Measurements from ENCODE around the gene TMEM63B.

The TMEM63B gene

DNA sequence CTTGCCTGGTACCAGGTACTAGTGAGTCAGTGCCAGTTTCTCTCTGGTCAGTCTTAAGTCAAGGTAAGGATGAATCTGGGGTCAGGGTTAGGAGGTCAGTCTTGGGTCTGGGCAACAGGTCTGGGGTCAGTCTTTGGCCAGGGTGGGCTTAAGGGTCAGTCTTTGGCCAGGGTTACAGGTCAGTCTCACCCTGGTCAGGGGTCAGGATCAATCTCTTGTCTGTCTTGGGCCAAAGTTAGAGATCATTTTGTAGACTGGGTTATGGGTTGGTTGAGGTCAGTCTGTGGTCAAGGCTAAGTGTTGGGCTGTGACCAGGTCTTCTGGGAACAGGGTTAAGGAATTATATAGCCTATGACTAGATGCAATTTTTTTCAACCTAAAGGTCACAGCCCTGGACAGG lies 18.5 kb downstream of the TMEM63B start:
- DNase-seq, result no peak

- DNase-seq, result no peak
Observed at GRCh38 chr6:44146685-44147084, 19.3 kb downstream of the TMEM63B start.

DNA sequence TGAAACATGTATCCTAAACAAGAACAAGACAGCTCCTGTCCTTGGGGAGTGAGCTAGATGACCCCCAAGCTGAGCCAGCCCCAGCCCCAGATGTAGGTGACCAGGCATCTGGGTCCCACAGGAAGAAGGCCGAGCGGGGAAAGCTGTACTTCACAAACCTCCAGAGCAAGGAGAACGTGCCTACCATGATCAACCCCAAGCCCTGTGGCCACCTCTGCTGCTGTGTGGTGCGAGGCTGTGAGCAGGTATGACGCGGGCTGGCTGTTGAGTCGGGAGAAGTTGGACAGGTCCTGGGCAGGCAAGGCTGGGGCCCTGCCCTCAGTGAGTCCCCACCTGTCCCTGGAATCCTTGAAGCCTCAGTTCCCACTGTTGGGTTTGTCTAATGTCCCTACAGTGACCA lies 19.9 kb downstream of the TMEM63B start:
- DNase-seq, result no peak

DNA sequence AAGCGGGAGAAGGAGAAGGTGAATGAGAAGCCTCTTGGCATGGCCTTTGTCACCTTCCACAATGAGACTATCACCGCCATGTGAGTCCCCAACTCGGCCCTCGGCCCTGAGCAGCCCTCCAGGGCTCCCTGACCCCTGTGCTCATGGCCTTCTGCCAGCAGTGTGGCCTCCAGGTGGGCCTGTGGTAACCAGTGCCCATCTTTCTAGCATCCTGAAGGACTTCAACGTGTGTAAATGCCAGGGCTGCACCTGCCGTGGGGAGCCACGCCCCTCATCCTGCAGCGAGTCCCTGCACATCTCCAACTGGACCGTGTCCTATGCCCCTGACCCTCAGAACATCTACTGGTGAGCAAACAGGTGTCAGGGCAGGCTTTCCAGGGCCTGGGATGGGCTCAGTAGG lies 21.0 kb downstream of the TMEM63B start:
- DNase-seq, result no peak

DNA sequence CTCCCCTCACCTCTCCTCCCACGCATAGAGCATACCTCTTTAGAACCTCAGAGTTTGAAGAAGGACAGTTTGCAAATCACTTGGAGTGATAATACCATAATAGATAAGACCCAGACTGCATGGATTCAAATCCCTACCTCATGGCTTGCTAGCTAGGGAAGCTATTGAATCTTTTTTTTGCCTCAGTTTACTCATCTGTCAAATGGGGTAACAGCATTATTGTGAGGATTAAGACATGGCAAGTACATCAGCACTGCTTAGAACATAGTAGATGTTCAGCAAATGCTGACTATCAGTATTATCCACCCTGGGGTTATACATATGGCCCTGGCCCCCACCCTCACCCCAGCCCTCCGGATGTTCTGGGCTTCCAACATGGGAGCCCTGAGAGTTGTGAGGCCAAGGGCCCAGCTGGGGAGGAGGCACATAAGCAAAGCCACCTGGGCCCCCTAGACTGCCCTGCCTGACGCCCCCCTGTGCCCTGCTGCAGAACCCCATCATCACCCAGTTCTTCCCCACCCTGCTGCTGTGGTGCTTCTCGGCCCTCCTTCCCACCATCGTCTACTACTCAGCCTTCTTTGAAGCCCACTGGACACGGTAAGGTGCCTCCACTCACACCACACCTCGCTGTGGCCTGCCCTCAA lies 22.1 kb downstream of the TMEM63B start:
- no peak for DNase-seq

GRCh38 chr6:44150317-44150917 lies 23.1 kb downstream of the TMEM63B start:
- no peak for DNase-seq

GRCh38 chr6:44151348-44152108 lies 24.2 kb downstream of the TMEM63B start:
- DNase-seq, result peak; percentile 88 to 90

DNA sequence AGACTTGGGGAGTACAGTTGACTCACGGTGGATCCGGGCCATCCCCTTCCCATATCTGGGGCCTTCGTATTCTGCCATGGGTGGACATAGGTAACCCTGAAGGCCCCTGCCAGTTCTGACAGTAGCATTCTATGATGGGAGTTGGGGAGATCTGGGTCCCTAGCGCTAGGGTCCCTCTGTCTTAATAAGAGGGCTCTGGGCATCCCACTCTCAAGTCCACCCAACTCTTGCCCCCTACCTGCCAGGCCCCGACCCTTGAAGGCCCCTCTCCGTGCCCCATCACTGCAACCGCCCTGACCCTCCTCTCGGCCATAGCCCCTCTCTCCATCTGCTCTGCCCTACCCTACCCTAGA lies 24.7 kb downstream of the TMEM63B start:
- no peak for DNase-seq

DNA sequence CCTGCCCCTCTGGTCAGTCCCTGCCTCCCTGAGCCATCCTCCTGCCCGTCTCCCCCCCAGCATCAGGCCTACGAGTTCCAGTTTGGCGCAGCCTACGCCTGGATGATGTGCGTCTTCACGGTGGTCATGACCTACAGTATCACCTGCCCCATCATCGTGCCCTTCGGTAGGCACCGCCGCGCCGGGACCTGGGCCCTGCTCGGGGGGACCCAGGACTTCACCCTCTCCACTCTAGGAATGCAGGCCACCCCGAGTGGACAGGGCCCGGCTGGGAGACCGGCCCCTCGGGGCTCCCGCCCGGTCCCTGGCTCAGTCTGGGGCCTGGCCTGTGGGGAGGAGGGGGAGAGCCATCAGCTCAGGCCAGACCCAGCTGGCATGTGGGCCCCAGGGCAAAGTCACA lies 25.2 kb downstream of the TMEM63B start:
- DNase-seq, result no peak

- DNase-seq, result no peak
Observed at GRCh38 chr6:44154067-44154466, 26.7 kb downstream of the TMEM63B start.

DNA sequence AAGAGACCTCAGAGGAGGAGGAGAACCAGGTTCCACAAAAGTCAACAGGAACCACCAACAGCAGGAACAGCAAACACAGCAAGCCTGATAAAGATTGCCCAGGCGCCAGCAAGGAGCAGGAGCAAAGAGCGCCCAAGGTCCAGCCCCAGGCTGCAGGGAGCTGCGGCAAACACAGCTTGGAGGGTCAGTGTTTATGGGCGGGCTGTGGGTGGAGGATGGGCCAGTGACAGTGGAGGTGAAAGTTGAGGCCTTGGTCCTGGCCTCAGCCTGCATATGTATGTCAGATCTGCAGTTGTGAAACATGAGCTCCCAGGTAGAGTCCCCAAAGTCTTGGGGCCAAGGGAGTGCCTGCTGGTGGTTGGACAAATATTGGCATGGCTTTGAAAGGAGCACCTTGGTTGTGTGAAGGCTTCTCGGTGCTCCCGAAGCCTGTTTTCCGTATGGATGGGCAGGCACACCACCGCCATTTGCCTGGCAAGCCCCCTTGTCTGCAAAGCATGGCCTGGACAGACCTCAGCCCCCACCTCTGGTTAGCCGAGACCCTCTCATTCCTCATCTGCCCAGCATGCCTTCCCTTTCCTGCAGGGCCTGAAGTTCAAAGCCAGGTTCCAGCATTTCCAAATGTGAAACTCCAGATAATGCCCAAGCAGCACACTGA lies 29.3 kb downstream of the TMEM63B start:
- DNase-seq, result no peak

- DNase-seq, result no peak
Observed at GRCh38 chr6:44157152-44157521, 29.8 kb downstream of the TMEM63B start.

- DNase-seq, result no peak
Observed at GRCh38 chr6:44158770-44159228, 31.4 kb downstream of the TMEM63B start, which contains the start of gene CAPN11. Gene CAPN11 (plus strand): TSS chr6:44158820. CDS start chr6:44158849, 29 bp downstream.

DNA sequence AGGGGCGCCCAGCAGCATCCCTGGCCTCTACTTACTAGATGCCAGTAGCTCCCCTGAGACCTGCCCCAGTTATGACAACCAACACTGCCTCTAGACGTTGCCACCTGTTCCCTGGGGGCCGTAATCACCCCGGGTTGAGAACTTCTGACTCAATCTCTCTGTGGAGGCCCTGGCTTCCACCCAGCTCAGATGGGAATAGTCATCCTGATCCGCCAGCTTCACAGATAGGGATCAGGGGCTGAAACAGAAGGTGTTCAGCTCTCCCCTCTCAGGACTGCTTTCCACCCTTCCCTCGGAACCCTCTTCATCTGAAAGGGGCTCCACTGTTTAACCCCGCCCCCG lies 34.6 kb downstream of the TMEM63B start:
- no peak for DNase-seq

GRCh38 chr6:44162876-44163625 lies 35.7 kb downstream of the TMEM63B start:
- no peak for DNase-seq

DNA sequence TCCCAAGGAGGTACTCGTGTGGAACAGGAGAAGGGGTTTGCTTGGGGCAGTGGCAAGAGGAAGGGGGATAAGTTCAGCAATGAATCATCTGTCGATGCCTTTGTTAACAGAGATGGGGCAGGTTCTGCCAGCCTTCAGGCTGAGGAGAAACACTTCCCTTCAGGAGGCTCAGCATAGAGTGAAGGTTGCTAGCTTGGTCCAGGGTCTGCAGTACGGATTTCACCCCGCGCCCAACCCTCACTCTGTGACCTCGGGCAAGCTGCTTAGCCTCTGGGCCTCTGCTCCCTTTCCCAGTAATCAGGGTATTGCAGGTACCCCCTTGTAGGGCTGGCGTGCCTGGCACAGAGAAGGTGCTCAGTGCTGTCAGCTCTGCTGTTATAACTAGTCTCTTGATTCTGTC lies 38.8 kb downstream of the TMEM63B start:
- no peak for DNase-seq

- DNase-seq, result no peak
Observed at GRCh38 chr6:44166591-44167184, 39.3 kb downstream of the TMEM63B start.

DNA sequence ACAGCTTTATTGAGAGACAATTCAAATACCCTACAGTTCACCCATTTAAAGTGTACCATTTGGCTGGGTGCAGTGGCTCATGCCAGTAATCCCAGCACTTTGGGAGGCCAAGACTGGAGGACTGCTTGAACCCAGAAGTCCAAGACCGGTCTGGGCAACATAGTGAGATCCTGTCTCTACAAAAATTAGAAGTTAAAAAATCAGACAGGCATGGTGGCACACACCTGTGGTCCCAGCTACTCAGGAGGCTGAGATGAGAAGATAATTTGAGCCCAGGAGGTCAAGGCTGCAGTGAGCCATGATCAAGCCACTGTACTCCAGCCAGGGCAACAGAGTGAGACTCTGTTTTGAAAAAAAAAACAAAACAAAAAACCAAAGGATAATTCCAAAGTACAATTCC lies 40.2 kb downstream of the TMEM63B start:
- no peak for DNase-seq

DNA sequence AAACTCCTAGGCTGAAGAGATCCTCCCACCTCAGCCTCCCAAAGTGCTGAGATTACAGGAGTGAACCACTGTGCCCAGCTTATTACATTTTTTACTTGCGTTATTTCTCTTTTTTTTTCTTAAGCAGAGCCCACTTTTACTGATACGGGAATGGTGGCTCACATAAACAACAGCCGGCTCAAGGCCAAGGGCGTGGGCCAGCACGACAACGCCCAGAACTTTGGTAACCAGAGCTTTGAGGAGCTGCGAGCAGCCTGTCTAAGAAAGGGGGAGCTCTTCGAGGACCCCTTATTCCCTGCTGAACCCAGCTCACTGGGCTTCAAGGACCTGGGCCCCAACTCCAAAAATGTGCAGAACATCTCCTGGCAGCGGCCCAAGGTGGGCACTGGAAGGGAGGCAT lies 41.8 kb downstream of the TMEM63B start:
- no peak for DNase-seq

- no peak for DNase-seq
Observed at GRCh38 chr6:44169886-44170570, 42.7 kb downstream of the TMEM63B start.

DNA sequence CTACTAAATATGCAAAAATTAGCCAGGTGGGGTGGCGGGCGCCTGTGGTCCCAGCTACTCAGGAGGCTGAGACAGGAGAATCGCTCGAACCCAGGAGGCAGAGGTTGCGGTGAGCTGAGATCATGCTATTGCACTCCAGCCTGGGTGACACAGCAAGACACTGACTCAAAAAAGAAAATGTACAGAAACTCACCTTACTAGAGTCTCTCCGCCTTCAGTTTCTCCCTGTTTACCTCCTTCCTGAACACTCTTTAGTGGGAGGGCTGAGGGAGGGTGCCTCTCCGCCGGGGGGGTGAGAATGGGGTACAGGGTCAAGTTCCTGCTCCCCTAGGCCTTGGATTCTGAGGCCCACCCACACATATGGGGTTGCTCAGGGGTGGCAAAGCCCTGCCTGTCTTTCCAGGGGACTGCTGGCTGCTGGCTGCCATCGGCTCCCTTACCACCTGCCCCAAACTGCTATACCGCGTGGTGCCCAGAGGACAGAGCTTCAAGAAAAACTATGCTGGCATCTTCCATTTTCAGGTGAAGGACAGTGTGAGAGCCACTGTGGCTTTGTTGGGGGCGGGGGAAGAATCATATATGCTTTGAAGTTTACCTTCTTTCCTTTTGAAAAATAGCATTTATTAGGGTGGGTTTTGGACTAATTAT lies 44.7 kb downstream of the TMEM63B start:
- no peak for DNase-seq
